Activated CD8-positive, alpha-beta memory T cell treated with anti-CD3 and anti-CD28 coated beads, Interleukin-2, amount 50 U/mL, for 48 hours (primary cell): ENCODE results near the gene PSAT1.
A peak's percentile ranks its signal among the peaks of the same experiment; 100 is the strongest.

Source experiments
- DNase-seq: peaks from one replicate; pipeline ENCODE4 v3.0.0-alpha.2; 2020

The PSAT1 gene

DNA sequence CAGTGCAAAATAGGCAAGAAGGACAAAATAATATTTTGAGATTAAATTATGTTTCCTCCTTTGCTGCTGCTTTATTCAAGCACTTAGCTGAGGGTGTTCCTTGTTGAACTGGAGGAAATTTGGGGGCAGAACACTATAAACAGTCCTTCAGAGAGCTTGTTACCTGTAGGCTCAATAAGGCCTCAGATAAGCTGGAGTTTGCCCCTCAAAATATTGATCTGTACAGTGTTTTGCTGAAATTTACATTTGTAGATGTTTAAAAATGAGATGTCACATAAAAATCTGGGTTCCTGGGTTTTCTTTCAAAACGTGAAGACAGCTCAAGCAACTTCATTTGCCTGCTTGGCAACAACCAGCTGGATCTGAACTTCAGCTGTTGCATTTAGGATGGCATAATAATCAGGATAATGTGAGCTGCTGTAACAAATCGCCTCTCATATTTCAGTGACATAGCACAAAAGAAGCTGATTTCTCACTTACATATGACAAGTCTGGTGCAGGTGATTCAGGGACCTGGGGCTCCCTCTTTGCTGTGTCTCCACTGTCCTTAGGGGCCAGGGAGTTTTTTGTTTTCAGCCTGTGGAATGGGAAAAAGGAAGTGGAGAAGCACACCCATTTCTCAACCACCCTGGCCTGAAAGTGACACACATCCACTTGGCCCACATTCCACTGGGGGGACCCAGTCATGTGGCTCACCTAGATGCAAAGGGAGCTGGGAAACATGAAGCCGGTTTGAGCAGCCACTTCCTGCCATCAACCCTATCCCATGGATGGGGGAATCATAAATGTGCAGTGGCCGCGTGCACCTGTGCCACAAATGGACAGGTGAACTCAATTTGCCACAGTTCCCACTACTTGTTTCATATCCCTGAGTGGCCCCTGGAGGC lies 2.4 kb upstream of the PSAT1 start:
- no peak for DNase-seq

DNA sequence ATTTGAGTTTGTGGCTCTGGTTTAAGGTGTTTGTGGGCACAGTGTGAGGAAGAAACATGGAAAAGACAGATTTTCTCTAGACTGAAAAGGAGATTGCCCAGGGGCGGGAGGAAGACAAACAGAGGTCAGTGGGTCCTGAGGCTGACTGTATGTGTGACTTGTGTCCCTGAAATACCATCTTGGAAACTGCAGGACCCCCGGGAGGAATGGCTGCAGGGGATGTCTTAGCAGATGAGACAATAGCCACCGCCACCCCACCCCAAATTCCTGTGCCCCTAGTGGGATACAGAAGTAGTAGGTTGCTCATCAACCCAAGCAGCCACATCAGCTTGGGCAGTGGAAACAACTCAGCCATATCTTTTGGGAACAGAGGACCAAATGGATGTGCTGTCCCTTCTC lies 1.7 kb upstream of the PSAT1 start:
- DNase-seq = no peak

DNA sequence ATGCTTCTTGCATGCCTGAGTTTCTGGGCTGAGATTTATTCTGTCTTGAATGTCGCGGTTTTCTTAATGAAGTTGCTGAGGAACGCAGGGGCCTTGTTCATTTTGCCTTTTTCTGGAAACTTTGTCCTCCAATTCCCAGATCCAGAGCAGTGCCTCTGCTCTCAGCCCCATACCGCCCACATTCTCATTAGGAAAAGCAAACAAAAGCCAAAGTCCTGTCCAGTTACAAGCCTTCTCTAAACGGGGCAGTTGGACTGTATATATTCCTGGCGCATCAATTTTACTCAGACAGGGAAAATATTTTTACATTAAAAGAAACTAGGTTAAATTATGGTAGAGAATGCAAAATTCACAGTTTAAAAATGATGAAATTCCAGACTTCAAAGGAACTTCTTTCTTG lies 1.2 kb upstream of the PSAT1 start:
- no peak for DNase-seq

DNA sequence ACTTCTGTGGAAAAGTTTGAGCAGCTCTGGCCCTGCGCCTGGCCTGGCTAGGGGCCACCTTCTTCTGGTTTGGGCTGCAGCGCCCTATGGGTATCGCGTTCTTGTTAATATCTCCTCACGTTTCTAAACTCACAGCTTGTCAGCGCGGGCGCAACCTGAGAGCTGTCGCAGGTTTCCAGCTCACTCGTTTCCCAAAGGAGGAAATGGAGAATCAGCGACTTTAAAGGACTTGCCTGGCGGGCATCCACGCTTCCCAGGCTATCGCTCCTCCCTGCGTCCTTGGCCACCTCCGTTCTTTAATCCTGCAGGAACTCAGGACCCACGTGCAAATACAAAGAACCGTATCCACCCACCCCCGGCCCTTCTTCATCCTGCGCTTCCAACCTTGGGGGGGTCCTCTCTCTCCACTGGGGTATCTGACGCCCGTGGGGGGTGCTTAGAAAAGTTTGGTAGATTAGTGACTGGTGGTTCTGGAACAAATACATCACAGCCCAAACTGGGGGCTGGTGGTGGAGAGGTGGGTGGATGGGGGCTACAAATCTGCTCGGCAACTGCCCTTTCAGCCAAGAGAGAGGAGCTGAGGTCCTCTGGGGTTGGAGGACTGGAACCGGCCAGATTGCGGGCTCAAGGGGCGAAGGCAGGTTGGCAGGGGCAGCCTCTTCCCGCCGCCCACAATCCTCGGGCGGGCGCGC lies 578 bp upstream of the PSAT1 start:
- DNase-seq = peak; percentile 66

DNA sequence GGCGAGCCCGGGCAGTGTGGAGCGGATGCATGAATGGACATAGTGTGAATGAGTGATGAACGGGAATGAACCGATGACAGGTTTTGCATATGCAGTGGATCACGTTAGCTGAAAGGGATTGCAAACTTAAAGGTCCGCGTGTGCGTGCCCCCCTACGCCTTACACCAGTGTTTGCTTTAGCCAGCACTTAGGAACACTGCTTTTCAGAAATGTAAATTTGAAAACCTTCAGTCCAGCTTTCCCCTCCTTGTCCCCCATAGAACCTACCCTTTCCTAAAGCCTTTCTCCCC lies 692 bp downstream of the PSAT1 start:
- DNase-seq = no peak

DNA sequence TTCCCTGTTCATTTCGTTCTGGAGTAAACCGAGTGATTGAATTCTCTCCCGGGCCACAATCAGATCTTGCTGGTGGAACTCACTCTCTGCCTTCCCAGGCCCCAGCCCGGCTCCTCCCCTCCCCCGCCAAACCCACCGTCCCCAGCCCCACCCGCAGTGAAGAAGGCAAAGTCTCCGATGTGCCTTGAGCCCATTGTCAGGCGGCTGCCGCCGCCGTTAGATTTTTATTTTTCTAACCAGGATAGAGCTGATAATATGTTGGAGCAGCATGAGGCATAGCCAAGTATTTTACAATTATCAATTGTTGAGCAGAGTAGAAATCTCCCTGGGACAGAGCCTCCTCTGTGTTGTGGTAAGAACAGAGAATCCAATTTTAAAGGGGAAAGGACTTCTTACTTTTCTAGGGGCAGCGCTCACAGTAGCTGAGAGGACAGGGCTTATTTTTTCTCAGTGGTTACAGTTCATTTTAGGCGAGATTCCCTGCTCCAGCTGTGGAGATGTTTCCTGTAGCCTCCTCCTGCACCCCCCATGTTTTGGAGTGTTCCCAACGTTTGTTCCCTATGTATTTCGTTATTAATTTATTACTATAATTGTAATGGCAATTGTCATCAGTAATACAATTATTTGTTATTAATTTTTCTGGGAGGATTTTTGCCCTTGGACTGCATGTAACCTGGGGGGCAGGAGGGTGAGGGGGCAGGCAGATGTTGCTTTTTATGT lies 1.3 kb downstream of the PSAT1 start:
- no peak for DNase-seq

DNA sequence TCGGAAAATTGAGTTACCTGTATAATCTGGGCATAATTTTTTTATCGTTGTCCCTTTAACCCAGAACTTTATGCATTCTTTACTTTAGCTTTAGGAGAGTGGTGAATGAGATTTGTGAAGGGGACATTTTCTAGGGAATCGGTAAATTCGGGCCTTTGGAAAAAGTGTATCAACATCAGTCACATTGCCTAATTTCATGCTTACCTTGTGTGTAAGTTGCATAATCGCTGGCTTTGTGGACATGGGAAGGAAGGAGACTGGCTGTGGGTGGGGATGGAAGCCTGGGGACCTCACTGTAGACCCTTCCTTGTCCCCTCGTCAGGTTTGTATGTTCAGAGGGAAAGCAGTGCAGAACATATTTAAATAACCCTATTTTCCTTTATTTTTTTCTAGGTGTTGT lies 3.3 kb downstream of the PSAT1 start:
- no peak for DNase-seq

DNA sequence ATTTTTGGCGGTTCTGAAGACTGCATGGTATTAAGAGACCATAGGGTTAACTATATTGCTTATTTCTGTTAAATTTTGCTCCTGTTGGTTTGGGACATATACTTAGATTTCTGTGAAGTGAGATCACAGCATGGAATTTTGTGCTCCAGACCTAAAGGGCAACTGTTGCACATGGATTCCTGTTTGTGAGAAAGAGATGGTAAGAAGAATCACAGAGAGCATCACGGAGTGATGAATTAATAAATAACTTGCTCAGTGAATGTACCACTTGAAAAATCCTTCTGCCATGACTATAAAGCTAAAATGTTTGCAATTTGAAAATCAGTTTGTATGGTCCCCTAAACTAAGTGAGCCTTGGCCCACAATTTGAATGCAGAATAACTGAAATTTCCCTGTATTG lies 4.5 kb downstream of the PSAT1 start:
- no peak for DNase-seq

DNA sequence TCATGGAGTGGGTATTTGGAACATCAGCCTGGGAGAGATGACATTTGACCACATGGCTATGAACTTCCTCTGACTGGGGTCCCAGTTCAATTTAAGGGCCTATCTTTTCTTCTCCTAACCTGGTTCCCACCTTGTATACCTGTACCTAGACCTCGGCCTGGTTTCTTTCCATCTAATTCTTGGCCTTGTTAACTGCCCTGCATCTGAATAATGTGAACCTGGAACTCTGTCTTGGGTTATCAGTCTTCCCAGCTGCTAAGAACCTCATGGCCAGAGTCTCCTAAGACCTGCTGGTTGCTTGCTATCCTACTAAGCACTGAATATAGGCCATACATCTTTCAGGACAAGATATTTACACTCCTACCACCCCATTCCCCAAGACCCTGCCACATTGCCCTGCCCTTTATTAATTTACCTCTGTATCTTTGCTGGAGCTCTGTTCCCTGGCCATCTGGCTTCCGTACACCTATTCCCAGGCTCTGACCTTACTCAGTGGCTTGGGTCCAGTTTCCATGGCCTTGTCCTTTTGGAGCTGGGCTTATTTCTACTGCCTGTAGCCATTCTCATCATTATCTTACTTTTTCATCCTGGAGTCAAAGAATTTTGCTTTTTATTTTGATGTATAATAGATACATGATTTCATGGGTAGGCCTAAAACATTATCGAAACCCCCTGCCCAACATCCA lies 6.6 kb downstream of the PSAT1 start:
- DNase-seq = no peak

DNA sequence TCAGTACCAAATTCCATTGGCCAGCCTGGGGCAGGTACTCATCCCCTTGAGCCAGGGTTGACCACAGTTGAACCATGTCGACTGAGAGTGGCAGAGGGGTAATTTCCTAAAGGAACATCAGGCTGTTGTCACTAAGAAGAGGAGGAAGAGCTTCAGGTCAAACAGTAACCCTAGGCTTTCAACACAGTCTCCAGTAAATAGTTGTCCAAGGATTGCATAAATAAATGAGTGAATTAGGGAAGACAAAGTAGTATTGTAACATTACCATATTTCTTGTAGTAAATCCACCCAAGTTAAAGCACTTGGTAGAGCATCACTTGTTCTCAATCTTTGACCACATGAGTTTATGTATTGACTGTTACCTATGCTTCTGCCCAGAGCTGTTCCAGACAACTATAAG lies 7.4 kb downstream of the PSAT1 start:
- no peak for DNase-seq

DNA sequence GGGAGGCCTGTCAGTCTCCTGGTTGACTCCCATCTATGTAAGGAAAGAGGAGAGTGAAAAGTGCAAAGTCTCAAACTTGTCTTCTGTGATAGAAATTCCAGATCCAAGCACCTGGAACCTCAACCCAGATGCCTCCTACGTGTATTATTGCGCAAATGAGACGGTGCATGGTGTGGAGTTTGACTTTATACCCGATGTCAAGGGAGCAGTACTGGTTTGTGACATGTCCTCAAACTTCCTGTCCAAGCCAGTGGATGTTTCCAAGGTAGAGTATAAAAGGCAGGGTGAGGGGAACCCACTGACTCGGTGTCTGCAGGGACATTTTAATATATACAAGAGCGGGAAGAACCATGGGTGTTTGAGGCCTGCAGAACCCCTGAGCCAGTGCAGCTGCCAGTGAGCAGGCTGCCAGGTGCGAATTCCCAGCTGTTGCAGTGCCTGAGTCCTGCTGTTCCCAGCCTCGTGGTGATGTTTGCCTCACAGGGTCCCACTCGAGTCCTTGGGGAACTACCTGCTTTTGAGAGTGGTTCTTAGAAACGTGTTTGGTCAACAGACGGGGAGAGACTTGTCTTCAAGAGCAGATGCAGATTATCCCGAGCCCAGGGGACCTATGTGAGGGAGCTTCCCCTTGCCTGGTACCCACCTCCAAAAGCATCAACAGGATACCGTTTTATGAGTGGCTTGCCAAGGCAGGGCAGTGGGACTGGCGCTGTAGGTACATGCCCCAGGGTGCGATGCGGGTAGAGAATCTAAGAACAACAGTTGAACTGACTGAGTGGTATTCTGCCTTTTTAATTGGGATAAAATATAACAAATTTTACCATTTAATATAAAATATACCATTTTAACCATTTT lies 9.5 kb downstream of the PSAT1 start:
- no peak for DNase-seq

DNA sequence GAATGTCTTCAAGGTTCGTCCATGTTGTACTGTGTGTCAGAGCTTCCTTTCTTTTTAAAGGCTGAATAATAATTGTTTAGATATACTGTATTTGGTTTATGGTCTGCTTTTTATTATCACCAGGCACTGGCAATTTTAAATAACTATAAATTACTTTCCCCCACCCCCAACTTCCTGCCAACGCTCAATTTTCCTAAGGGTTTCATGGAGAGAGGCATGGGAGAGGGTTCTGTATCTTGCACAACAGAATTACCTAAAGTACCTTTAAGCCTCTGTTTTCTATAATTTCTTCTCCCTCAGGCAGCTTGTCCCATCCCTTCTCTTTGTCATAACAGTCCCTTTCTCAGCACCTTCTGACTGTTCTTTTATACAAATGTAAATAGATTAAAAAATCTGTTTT lies 10.4 kb downstream of the PSAT1 start:
- DNase-seq = no peak

DNA sequence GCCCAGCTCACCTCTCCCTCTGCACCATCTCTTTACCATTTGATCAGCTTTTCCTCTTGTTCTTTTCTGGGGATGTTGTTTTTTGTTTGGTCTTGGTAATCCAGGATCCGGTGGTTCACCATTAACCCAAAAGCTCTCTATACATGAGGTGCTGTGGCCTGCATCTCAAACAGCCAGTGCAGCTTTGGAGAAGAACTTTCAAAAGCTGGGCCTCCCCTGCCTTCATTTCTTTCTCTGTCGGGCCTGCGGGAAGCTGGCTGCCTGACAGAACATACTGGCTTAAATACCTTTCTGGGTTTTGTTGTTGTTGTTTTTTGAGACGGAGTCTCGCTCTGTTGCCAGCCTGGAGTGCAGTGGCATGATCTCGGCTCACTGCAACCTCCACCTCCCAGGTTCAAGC lies 12.1 kb downstream of the PSAT1 start:
- no peak for DNase-seq

DNA sequence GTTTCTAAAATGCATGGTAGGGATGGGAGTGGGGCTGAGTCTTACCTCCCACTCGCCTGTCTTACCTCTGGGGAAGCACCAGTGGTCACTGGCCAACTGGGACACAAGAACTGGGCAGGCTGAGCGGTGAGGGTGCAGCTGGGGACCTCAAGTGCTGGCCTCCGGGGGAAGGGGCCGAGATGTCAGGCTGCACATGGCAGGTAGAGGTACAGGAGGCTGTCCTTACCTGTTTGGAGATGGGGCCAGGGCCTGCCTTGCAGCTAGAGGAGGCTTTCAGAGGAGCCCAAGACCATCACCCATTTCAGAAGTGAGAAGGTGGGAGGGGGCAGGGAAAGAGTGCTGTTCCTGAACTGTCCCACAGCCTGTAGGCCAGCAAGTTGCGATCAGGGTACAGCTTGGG lies 14.2 kb downstream of the PSAT1 start:
- no peak for DNase-seq

DNA sequence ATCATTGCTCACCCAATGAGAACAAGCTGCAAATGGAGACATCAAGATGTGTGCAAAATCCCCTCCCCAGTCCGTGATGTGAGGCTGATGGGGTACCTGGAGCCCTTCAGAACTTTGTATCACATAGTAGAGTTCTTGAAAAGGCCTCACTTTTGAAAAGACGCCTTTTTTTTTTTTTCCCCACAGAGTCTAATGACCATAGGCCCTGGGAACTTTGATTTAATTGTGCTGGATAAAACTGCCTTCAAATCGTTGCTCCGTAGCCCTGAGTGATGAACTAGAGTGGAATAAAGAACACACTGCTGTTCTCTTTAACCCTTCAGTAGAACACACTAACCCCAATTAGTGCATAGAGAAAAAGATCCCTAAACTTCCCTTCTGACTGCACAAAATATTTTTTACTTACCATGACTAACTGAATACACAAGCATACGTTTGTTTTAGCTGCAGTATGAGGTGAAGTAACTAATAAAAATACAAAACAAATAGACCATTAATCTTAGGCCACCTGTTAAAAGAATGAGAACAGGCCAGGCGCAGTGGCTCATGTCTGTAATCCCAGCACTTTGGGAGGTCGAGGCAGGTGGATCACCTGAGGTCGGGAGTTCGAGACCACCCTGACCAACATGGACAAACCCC lies 15.1 kb downstream of the PSAT1 start:
- no peak for DNase-seq

DNA sequence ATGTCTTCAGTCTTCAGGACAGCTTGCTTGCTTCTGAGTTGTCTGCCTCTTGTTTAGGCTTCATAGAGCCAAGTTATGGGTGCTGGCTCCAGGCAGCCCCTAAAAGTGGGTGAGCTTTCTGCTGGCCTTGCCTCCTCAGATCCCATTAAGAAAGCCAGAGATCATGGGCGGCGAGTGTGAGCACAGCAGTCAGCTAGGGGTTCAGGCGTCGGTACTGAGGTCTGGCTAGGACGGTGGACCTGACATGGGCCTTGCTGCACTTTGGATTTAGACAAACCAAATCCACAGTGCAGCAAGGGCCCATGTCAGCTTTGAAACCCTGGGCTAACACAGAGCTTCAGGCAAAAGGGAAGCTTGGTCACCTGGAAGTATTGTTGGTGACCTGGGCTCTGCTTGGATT lies 17.6 kb downstream of the PSAT1 start:
- peak; percentile 43 for DNase-seq

DNA sequence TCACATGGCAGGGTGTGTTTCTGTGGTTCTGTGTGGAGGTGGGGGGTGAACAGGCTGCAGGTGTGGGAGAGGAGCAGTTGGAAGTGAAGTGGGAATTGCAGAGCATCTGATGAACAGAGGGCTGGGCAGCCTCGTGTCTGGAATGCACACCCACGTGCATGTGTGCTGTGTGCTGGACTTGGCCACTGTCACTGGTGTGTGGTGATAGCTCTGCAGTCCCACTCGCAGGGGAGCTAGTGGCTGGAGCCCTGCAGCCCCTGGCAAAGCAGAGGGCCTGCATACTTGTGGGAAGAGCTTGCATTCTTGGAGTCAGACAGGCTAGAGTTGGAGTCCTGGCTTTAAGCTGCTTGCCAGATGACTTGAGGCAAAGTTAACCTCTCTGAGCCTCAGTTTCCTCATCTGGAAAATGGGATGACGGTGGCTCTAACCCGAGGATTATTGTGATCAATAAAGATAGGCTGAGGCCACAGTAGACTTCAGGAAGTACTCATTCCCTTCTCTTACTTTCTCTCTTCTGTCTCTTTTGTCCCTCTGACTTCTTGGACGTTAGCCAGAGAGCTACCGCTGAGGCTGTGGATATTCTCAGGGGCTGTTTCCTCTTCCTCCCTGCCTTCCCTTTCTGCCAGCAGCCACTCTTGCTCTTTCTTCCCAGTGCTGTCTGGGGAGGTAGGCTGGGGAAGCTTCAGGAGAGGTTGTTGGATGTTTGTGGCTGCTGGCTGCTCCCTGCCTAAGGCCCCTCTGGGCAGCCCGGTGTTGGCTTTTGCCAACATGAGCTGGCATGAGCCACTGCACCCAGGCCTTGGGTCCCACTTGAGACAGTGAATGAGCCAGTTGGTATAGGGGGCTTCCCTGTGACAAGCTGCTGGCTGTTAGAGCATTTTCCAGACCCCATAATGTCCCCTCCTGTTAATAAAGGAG lies 18.3 kb downstream of the PSAT1 start:
- peak; percentile 41 for DNase-seq

DNA sequence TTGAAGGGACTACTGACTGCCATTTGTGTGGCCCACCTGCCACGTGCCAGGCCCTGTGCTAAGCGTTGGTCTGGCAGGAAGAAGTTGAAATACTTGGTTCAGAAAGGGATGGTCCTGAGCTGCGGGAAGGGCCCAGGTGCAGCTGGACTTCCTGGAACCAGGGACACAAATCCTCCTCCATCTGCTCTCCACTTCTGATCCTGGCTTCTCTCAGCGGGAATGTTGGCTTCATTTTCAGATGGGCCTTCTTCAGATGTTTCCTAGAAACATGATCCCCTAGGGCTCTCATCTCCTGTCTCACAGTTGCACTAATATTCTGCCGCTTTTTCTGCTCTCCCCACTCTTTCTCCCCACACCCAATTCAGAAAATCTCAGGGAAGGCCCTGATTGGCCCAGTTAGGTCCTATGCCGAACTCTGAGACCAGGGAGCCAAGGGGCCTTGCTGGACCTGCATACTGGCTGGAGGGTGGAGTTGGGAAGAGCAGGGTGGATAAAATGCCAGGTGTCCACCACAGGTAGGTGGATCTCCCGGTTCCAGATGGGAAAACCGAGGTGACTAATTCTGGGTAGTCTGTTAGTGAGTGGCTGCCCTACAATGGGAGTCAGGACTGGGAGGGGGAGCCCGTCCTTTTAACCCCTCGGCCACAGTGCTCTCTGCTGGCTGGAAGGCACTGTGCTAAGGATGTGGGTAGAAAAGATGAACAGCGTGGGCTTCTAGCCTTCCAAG lies 19.4 kb downstream of the PSAT1 start:
- DNase-seq = peak; percentile 30

DNA sequence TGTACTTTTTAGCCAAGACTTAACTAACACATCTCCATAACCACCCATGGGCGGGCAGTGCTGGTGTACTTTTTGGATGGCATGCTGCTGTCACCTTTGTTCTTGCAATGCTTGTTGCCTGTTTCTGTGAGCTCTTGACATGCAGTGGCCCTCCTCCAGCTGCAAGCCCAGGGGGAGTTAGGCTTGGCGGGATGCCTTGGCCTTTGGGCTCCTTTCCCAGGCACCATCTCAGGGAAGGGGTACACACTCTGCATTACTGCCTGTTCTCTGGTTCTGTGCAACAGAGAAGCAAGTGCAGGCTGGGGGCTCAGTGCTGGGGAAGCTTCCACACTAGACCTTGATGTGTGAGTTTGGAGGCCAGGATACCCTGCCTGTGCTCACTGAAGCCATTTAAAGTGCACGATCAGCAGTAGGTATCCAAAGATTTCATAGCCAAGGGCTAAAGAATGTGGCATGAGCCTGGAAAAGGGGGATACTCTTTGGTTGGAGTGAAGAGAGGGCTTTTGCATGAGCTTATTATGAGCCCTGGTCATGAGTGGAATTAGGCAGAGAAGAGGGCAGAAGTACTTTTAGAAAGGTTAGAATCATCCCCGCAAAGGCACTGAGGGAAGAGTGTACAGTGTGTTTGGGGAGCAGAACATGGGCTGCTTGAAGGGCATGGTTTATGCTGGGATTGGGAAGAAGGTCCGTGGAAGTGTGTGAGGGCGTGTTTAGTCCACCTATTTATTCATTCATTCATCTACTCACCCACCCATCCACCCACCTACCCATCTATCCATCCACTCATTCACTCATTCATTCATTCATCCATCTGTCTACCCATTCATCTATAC lies 22.5 kb downstream of the PSAT1 start:
- DNase-seq = no peak
